HG02973 (cell line): ENCODE results near the gene HLA-A.
"Not testable (repeated sequence)": the region's sequence is repeated elsewhere in the genome, so short reads cannot be mapped to it uniquely, and the experiment has no call there.

Source experiments
- ATAC-seq: cut with Tn5 transposase; IDR thresholded peaks from one replicate; pipeline ENCODE4 v1.9.1; 2021; ENCODE audit warnings: moderate library complexity; ENCODE audit not compliant: unreplicated experiment

HLA-A gene

DNA sequence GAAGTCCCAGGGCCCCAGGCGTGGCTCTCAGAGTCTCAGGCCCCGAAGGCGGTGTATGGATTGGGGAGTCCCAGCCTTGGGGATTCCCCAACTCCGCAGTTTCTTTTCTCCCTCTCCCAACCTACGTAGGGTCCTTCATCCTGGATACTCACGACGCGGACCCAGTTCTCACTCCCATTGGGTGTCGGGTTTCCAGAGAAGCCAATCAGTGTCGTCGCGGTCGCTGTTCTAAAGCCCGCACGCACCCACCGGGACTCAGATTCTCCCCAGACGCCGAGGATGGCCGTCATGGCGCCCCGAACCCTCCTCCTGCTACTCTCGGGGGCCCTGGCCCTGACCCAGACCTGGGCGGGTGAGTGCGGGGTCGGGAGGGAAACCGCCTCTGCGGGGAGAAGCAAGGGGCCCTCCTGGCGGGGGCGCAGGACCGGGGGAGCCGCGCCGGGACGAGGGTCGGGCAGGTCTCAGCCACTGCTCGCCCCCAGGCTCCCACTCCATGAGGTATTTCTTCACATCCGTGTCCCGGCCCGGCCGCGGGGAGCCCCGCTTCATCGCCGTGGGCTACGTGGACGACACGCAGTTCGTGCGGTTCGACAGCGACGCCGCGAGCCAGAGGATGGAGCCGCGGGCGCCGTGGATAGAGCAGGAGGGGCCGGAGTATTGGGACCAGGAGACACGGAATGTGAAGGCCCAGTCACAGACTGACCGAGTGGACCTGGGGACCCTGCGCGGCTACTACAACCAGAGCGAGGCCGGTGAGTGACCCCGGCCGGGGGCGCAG is at the start of gene HLA-A:
HLA-A (plus strand) TSS at position 258 of the 778 bp plus-strand sequence; CDS start at position 280, 22 bp downstream.
- peak; percentile 86 for ATAC-seq

DNA sequence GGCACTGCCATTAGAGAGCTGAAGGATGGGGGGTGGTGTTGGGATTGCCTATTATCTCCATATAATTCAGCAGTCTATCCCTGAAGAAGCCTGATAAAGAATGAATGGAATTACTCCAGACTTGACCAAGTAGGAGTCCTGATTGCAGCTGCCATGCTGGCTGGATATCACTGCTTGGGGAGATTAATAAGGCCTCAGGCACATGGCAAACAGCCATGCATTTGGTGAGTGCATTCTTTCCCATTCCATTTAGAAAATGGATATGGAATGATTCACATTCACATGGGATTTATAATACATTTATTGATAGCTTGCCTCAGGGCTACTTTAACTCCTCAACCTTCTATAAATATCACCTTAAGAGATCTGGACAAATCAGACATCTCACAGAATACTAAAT is 49.6 kb upstream of the HLA-A start:
- ATAC-seq, result no peak

DNA sequence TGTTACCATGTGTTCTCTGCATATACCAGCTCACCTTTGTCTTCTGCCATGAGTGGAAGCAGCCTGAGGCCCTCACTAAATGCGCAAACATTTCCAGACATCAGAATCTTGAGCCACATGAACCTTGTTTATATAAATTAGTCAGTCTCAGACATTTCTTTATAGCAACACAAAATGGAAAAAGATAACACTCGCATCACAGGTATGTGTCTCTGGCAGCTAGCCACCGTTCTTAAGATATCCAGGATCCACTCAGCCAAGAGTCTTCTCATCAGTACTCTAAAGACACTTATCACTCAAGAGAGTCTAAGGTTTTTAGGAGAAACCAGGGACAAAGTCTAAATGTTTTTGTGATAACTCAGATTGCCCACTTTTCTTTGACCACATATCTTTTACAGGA is 43.1 kb upstream of the HLA-A start:
- ATAC-seq, result no peak

DNA sequence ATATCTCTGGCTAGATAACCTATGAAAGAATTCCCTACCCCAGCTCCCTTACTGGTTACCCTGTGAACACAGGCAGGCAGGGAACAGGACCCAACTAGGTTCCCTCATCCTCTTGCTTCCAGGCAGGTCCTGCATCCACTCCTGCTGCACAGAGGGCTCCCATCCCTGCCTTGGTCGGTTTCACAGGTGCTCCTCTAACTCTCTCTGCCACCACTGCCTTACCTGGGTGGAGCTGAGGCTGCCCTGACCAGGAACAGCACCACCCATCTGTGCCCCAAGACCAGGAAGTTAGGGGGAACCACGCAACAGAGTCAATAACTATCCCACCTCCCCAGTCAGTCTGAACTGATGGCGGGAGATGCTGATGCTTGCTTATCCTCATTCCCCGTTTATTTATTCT is 37.0 kb upstream of the HLA-A start:
- no peak for ATAC-seq

DNA sequence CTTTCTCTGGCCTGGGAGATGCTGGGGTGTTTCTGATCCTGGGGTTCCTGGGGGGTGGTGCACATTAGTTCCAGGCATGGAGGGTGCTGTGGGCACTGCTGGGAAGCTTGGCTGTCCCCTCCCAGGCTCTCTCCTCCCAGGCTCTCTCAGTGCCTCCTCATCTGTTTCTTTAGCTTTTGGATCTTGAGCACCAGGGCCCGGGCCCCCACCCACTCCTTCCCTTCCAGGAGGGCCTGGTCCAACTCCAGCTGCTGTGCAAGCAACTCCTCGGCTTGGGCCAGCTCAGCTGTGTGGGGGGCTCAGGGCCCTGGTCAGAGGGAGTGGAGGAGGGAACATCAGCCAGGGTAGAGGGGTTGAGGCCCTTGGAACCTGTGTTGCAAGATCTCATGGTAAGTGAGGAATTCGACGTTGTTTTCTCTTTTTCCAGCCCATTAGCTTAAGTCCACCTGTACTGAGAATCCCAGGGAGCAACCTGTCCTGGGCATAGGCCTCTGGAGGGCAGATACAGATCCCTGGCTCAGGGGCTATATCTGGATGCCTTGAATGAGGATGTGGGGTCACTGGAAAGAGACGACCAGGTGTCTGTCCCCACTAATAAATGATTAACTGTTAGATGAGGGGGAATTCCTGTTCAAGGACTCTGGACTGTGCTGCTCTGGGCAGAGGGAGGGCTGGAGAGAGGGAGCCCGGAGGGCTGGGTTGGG is 34.5 kb upstream of the HLA-A start:
- no peak for ATAC-seq

DNA sequence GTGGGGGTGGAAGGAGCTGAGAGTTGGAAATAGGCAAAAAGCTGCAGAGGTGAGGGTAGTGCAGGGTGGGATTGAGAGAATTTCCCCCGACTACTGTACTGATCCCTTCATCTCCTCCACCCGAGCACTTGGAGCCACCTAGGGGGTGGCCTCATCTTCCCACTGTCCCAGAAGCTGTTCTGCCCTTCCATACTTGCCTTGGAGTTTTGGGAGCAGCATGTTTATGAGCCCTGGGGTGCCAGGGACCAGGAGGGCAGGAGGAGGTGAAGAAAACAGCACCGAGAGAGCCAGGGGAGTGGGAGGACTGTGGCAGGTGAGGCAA is 34.0 kb upstream of the HLA-A start:
- ATAC-seq, result no peak

DNA sequence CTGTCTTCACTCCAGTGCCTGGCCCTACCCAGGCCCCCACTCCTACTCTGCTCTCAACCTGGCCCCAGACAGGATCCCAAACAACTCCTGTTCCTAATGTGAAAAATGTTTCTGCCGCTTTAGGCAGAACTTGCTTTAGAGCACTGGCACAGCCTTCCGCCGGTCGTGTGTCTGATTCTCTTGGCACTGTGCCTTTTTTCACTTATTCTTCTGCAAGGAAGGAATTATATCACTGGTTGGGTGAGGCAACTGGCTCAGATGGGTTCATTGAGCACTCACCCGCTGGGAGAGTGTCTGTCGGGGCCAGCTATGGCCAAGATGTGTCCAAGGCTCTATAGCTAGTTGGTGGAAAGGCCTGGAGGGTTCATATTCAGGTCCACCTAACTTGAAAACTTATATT is 33.6 kb upstream of the HLA-A start:
- no peak for ATAC-seq

DNA sequence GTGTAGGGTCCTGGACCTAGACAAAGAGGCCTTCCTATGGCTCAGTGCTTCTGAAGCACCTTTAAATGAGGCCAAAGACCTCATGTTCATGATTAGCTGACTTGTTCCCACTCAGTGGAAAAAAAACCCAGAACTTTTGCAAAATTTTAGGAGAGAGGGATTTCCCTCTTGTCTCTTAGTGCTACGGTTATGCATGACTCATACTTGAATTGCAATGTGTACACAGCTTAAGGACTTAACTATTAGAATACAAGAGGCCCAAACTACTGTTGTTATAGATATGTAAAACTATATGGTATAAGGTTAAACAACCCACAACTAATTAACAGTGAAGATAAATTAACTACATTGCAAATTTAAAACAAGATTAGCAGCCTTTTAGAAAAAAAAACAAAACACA is 32.3 kb upstream of the HLA-A start:
- ATAC-seq, result no peak

DNA sequence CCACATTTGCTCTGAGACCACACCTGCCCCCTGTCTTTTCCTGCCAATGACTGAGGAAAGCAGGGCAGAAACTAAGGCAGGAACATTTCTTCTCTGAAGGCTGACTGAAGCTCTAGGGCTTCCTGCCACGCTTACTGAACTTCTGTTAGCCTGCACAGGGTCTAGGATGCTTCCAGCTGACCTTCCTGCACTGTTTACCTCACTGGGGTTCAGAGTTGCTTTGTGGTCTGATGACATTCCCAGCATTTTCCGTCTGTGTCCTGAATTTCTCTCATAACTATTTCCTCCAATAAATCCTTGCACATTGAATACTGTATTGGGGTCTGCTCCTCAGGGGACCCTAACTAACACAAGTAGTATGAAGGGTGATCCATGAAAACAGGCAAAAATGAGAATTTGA is 29.5 kb upstream of the HLA-A start:
- ATAC-seq, result no peak

DNA sequence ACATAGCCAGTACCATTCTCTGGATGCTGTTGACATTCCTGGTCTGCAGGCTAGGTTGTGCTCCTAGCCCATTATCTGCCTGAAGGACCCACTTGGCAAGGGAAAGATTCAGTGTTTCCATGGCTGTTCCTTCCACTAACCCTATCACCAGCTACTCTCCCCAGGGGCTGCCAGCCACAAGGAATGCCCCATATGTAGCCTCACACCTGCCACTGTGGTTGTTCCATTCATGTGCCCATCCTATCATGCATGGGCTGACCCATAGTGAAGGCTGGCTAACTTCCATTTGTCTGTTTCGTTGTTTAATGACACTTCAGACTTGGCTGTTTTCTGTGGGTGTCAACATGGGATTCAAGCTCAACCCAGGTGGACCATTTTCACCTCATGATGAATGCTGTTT is 25.6 kb upstream of the HLA-A start:
- ATAC-seq, result no peak

DNA sequence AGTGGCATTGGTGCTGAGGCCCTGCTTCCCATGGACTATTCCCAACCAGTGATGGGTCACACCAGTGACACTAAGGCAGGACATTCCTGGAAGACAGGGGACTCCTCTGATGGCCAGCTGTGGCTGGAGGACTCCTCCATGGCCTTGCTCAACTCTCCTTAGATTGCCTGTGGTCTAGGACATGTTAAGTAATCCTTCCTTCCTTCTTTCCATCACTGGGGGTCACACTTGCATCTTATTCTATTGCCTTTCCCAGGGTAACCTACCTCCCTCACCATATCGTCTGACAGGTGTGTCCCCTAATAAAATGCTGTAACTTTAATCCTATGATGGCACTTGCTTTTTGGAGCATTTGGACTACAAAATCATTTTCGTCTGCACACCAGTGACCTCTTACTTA is 24.5 kb upstream of the HLA-A start:
- ATAC-seq, result no peak

DNA sequence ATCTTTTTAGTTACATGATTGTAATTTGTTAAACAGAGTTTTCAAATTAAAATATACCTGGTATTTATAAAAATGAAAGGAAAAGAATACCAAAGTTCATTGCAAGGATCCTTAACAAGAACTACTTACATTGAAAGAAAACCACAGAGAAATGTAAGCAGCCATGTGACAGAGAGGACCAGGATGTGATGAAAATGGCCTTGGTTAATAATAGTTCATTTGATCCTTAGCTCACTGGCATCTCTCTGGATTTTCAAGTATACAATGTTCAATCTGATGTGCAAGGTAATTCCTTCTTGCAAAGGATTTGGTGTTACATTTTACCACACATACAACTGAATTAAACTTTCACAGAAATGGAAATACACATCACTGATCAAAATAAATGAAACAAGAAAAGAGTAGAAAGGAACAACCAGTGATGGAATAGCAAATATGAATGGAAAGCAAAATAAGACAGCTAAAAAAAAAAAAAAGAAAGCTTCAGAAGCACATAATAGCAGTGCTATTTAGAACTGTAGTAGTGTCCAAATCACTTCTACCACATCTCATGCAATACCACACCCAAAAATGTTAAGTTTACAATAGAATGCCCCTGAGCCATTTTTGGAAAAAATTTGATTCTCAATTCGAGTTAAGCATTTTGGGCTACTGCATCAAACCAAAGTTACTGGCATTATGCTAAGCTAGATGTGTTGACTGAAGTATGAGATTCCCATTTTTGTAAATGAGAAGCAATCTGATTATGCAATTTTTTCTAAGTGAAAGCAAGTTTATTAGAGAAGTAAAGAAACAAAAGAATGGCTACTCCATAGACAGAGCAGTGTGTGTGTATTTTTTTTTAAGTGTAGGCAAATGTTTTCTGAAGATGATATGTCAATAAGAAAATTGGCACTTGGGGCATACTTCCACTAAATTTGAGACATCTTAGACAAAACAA is 22.6 kb upstream of the HLA-A start:
- ATAC-seq, result no peak

DNA sequence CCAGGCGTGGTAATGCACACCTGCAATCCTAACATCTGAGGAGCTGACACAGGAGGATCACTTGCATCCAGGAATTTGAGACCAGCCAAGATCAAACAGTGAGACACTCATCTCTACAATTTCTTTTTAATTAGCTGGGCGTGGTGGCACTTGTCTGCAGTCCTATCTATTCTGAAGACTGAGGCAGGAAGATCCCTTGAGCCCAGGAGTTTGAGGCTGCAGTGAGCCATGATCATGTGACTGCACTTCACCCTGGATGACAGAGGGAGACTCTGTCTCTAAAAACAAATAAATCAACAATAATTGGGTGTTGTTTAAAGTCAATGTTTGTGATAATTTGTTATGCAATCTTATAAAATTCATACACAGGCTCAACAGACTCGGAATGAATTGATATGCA is 18.0 kb upstream of the HLA-A start:
- ATAC-seq, result no peak

DNA sequence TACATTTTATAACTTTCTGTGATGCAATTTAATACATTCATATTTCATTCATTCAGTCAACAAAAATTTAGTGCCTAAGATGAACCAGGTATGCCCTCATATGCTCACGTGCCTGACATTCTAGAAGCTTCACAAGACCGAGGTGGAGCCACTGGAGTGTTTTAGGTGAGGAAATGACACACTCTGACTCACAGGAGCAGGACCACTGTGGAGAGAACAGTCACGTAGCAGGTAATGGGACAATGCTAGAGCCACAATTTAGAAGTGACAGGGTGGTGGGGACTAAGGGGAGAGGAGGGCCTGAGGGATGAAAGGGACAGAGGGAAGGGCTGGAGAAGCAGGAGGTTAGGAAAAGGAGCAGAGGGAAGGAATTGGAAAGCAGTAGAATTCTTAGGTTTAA is 17.6 kb upstream of the HLA-A start:
- ATAC-seq, result no peak

DNA sequence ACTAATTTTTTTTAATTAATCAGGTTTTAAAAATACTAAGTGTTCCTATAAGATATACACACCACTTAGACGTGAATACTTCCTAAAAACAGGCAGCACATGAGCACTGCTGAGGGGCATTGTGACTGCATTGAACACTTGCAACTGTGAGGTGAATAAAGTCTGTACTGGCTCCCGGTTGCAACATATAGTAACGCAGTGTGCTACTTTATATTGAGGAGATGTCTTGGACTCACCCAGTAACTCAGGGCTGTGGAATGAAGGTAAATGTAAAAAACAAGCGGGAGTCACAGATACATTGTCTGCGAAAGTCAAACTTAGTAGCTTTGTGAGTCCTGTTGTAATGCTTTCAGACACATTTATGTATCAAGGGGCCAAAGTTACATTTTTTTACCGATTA is 17.0 kb upstream of the HLA-A start:
- ATAC-seq, result no peak

DNA sequence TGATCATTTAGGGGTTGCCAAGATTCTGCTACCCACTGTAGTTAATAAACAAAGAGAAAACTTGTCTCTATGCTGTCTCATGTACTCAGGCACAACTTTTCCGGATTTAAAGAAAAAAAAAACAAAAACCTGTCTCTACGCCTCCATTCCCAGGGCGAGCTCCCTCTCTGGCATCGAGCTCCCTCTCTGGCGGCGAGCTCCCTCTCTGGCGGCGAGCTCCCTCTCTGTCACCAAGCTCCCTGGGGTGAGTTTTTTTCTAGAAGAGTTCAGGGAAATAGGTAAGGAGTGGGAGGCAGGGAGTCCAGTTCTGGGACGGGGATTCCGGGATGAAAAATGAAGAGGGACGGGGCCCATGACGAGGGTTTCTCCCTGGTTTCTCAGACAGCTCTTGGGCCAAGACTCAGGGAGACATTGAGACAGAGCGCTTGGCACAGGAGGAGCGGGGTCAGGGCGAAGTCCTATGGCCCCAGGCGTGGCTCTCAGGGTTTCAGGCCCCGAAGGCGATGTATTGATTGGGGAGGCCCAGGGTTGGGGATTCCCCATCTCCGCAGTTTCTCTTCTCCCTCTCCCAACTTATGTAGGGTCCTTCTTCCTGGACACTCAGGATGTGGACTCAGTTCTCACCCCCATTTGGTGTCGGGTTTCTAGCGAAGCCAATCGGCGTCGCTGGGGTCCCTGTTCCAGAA is 16.5 kb upstream of the HLA-A start:
- no peak for ATAC-seq

DNA sequence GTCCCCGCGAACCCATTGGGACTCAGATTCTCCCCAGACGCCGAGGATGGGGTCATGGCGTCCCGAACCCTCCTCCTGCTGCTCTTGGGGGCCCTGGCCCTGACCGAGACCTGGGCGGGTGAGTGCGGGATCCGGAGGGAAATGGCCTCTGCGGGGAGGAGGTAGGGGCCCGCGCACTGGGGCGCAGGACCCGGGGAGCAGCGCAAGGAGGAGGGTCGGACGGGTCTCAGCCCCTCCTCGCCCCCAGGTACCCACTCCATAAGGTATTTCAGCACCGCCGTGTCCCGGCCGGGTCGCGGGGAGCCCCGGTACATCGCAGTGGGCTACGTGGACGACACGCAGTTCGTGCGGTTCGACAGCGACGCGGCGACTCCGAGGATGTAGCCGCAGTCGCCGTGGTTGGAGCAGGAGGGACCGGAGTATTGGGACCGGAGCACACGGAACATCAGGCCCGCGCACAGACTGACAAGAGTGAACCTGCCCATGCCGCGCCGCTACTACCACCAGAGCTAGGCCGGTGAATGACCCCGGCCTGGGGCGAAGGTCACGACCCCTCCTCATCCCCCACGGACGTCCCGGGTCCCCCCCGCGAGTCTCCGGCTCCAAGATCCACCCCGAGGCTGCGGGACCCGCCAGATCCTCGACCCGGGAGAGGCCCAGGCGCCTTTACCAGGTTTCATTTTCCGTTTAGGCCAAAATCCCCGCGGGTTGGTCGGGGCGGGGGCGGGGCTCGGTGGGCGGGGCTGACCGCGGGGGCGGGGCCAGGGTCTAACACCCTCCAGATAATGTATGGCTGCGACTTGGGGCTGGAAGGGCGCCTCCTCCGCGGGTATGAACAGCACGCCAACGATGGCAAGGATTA is 15.7 kb upstream of the HLA-A start:
- no peak for ATAC-seq

DNA sequence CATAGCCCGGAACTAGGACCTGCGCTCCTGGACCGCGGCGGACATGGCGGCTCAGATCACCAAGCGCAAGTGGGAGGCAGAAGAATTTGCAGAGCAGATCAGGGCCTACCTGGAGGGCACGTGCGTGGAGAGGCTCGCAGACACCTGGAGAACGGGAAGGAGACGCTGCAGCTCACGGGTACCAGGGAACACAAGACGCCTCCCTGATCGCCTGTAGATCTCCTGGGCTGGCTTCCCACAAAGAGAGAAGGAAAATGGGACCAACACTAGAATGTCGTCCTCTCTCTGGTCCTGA is 15.1 kb upstream of the HLA-A start:
- ATAC-seq, result no peak

DNA sequence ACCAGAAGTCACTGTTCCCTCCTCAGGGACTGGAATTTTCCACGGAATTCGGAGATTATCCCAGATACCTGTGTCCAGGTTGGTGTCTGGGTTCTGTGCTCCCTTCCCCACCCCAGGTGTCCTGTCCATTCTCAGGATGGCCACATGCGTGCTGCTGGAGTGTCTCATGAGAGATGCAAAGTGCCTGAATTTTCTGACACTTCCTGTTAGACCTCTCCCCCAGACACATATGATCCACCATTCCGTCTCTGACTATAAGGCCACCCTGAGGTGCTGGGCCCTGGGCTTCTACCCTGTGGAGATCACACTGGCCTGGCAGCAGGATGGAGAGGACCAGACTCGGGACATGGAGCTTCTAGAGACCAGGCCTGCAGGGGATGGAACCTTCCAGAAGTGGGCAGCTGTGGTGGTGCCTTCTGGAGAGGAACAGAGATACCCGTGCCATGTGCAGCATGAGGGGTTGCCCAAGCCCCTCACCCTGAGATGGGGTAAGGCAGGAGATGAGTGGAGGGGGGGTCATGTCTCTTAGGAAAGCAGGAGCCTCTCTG is 14.4 kb upstream of the HLA-A start:
- ATAC-seq, result no peak

DNA sequence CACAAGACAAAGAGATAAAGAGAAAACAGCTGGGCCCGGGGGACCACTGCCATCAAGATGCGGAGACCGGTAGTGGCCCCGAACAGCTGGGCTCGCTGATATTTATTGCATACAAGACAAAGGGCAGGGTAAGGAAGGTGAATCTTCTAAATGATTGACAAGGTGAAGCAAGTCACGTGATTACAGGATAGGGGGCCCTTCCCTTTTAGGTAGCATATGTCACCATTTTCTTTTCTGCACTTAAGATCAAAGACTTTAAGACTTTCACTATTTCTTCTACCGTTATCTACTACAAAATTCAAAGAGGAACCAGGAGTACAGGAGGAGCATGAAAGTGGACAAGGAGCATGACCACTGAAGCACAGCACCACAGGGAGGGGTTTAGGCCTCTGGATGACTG is 12.3 kb upstream of the HLA-A start:
- not testable (repeated sequence) for ATAC-seq
